Ovary (tissue), 9 donors: Measurements from ENCODE around the gene FUS. TPM values are rescaled to one million over a fixed set of nuclear protein-coding genes. Genes with fewer than 3 reads are reported as not detected.

Source experiments
- DNase-seq, 5 donors: peaks; one replicate each; pipeline ENCODE4 v3.0.0-alpha.2; 2019 to 2020
- H3K27ac ChIP-seq, 2 donors: fragments of 200-600 bp; one replicate each; pipeline versions ENCODE4 v1.5.1 to v1.8.0; 2019 to 2022
- H3K27me3 ChIP-seq: fragments of 200-600 bp; one replicate; pipeline ENCODE4 v1.8.0; 2022
- H3K36me3 ChIP-seq: fragments of 200-600 bp; sonication (generic); one replicate; pipeline ENCODE4 v1.5.1; 2019
- H3K4me1 ChIP-seq: one replicate; pipeline ENCODE4 v1.8.1; 2013; ENCODE audit warnings: mild to moderate bottlenecking, moderate library complexity; ENCODE audit not compliant: insufficient read depth
- H3K4me3 ChIP-seq: fragments of 200-600 bp; sonication (generic); one replicate; pipeline ENCODE4 v1.5.1; 2017
- H3K9me3 ChIP-seq, 2 donors: fragments of 200-600 bp in 1 of 2; sonication (generic) in 1 of 2; one replicate each; pipeline versions ENCODE4 v1.5.1 to v1.8.1; 2013 to 2019; ENCODE audit warnings: mild to moderate bottlenecking in 1 of 2, moderate library complexity in 1 of 2
- CTCF ChIP-seq, 3 donors: fragments of 450-650 bp in 2 of 3; fragments of 200-600 bp in 1 of 3; IDR thresholded peaks; one replicate each; pipeline versions ENCODE4 v1.5.1 to v1.8.0; 2016 to 2022; ENCODE audit warnings: antibody characterized with exemption in 3 of 3, mild to moderate bottlenecking in 1 of 3
- EP300 ChIP-seq: sonication (generic); formaldehyde crosslinking; IDR thresholded peaks from one replicate; pipeline ENCODE4 v1.6.1; 2017; ENCODE audit warnings: antibody characterized with exemption
- POLR2A ChIP-seq: fragments of 450-650 bp; IDR thresholded peaks from one replicate; pipeline ENCODE4 v1.6.1; 2017; ENCODE audit warnings: antibody characterized with exemption, mild to moderate bottlenecking, moderate library complexity
- WGBS, 3 donors: extraction: QIAGEN DNeasy Blood & Tissue Kit in 1 of 3; methylation state at CpG; one replicate each; pipeline versions ENCODE4 v1.1.5 to v1.1.7; 2013 to 2017; 5-methylcytosine and 5-hydroxymethylcytosine counted together
- intact Hi-C, 4 donors: fragments of 100-400 bp; cut with DNase I; formaldehyde crosslinking; loops; one replicate each; pipeline versions ENCODE4 v1.11.0 to v1.15.1; 2022 to 2023
- polyA plus RNA-seq, 2 donors: library from polyadenylated mRNA; stranded (reverse); fragments of 200-250 nt in 1 of 2; fragments of 350-450 nt in 1 of 2; fragmentation: Illumina TruSeq in 1 of 2; extraction: RNeasy Lipid Tissue Mini Kit (QIAGEN cat#74804) in 1 of 2; gene quantifications; one replicate each; pipeline ENCODE4 v1.2.3, GENCODE V29; 2013 to 2014
- small RNA-seq: library from RNA; depleted of rRNA; stranded (forward); fragments of <200 nt; gene quantifications from one replicate; pipeline ENCODE3, GENCODE V24; 2016
- total RNA-seq, 7 donors: library from RNA; depleted of rRNA in 2 of 7; stranded (reverse); fragments of >200 nt in 2 of 7; fragmentation: NEBNext Ultra II Directional in 3 of 7; extraction: Animal tissue kit (Norgen Biotek cat#: 25700) in 3 of 7; gene quantifications; one replicate each; pipeline versions ENCODE4 v1.1.0 to v1.2.4, GENCODE V29; 2016 to 2023
- donor health status: DM: no; HTN: no; CAD: no; lungs with moderate emphysema.
- donor health status: DM: no; HTN: no; CAD: no.
- donor health status: Bipolar disorder and iron deficiency.
- donor health status: DM: yes; HTN: yes; CAD: no.
- donor health status: DM: no; HTN: no; CAD: no.
- donor health status: DM: yes; HTN: yes; CAD: no.

Gene FUS
- total and polyA plus RNA-seq, 9 donors, result 62.2 to 469 (median 355) TPM

- 21 to 27% (median 26%) methylated on average over 10 of the region's 10 CpGs for WGBS, 3 donors
- no peaks in the 10 kb centered on the region for H3K27me3 ChIP-seq
- TF ChIP-seq EP300 (no peak), POLR2A (no peak), CTCF (IDR thresholded peaks at IDR 0.05) (no peak)
- no peaks in the 10 kb centered on the region for H3K9me3 ChIP-seq
- DNase-seq, result no peak
- intact Hi-C loops, result no loop called here
- H3K4me1 ChIP-seq, result peaks cover 6% of the 10 kb centered on the region
- H3K27ac ChIP-seq, result no peak overlapping the region
- H3K36me3 ChIP-seq, result no peaks in the 10 kb centered on the region
- H3K4me3 ChIP-seq, result no peak overlapping the region
These were observed 49.6 kb downstream of the FUS start for GRCh38 chr16:31229501-31229900.

- WGBS, 3 donors, result 54 to 68% (median 61%) methylated on average over 4 of the region's 4 CpGs
- Histone ChIP-seq H3K27ac (no peak overlapping the region), H3K9me3 (no peaks in the 10 kb centered on the region), H3K27me3 (no peaks in the 10 kb centered on the region), H3K4me1 (no peaks in the 10 kb centered on the region), H3K36me3 (no peaks in the 10 kb centered on the region), H3K4me3 (no peak overlapping the region)
- intact Hi-C loops, result no loop called here
- no peak for DNase-seq
- TF ChIP-seq POLR2A (no peak), EP300 (no peak), CTCF (IDR thresholded peaks at IDR 0.05) (no peak)
These were observed 58.1 kb downstream of the FUS start for GRCh38 chr16:31238041-31238440.

Small RNA genes within 50 kb of the gene (small RNA-seq; reads per million reads assigned to genes)
- gene AC009088.4, result not detected
- not detected for gene NDUFA3P6

Other genes with a start within 250 kb of the FUS start
- 10 to 100 TPM; 21.5 to 30.8 (median 24.1) TPM for gene ORAI3, start 231.1 kb upstream of the FUS start, total RNA-seq
- 10 to 100 TPM; 26.0 to 27.5 TPM for gene ORAI3, start 231.1 kb upstream of the FUS start, polyA plus RNA-seq
- gene SETD1A, start 222.4 kb upstream of the FUS start, total RNA-seq, result 10 to 100 TPM in 5 of 7 donors, 1 to 10 TPM in 2; 5.0 to 31.8 (median 24.9) TPM
- gene SETD1A, start 222.4 kb upstream of the FUS start, polyA plus RNA-seq, result 10 to 100 TPM in 1 of 2 donors, 1 to 10 TPM in 1; 5.8 to 17.1 TPM
- gene HSD3B7, start 194.9 kb upstream of the FUS start, total RNA-seq, result 10 to 100 TPM in 4 of 7 donors, 1 to 10 TPM in 3; 8.0 to 24.5 (median 10.5) TPM
- gene HSD3B7, start 194.9 kb upstream of the FUS start, polyA plus RNA-seq, result 1 to 10 TPM; 3.9 to 8.0 TPM
- gene STX1B, start 169.5 kb upstream of the FUS start, total RNA-seq, result 1 to 10 TPM in 4 of 7 donors, under 1 TPM in 3; 0.34 to 1.5 (median 1.0) TPM
- under 1 TPM; 0.36 to 0.57 TPM for gene STX1B, start 169.5 kb upstream of the FUS start, polyA plus RNA-seq
- 10 to 100 TPM; 26.2 to 73.8 (median 59.2) TPM for gene STX4, start 146.6 kb upstream of the FUS start, total RNA-seq
- 10 to 100 TPM; 34.4 to 53.7 TPM for gene STX4, start 146.6 kb upstream of the FUS start, polyA plus RNA-seq
- gene ZNF668, start 105.9 kb upstream of the FUS start, total RNA-seq, result 1 to 10 TPM; 4.2 to 7.4 (median 5.7) TPM
- 1 to 10 TPM; 1.3 to 6.7 TPM for gene ZNF668, start 105.9 kb upstream of the FUS start, polyA plus RNA-seq
- gene ZNF646, start 105.7 kb upstream of the FUS start, total RNA-seq, result 10 to 100 TPM; 12.4 to 16.3 (median 14.8) TPM
- 10 to 100 TPM in 1 of 2 donors, 1 to 10 TPM in 1; 2.3 to 12.0 TPM for gene ZNF646, start 105.7 kb upstream of the FUS start, polyA plus RNA-seq
- gene PRSS53, start 91.2 kb upstream of the FUS start, total RNA-seq, result 1 to 10 TPM; 1.1 to 2.9 (median 1.5) TPM
- gene PRSS53, start 91.2 kb upstream of the FUS start, polyA plus RNA-seq, result 1 to 10 TPM in 1 of 2 donors, under 1 TPM in 1; 0.30 to 1.4 TPM
- gene VKORC1, start 85.3 kb upstream of the FUS start, total RNA-seq, result 100 to 1,000 TPM in 1 of 7 donors, 10 to 100 TPM in 6; 72.1 to 114 (median 84.5) TPM
- 100 to 1,000 TPM; 117 to 141 TPM for gene VKORC1, start 85.3 kb upstream of the FUS start, polyA plus RNA-seq
- gene BCKDK, start 71.8 kb upstream of the FUS start, total RNA-seq, result 10 to 100 TPM; 34.1 to 51.9 (median 40.5) TPM
- gene BCKDK, start 71.8 kb upstream of the FUS start, polyA plus RNA-seq, result 10 to 100 TPM; 18.6 to 29.2 TPM
- gene KAT8, start 62.5 kb upstream of the FUS start, total RNA-seq, result 100 to 1,000 TPM in 4 of 7 donors, 10 to 100 TPM in 3; 71.5 to 129 (median 105) TPM
- 10 to 100 TPM; 66.4 to 87.0 TPM for gene KAT8, start 62.5 kb upstream of the FUS start, polyA plus RNA-seq
- gene PRSS8, start 44.4 kb upstream of the FUS start, total RNA-seq, result 10 to 100 TPM in 1 of 7 donors, 1 to 10 TPM in 4, not detected in 2; 1.4 to 47.0 (median 2.4) TPM
- under 1 TPM in 1 of 2 donors, not detected in 1; 0.05 TPM for gene PRSS8, start 44.4 kb upstream of the FUS start, polyA plus RNA-seq
- 1 to 10 TPM in 4 of 7 donors, under 1 TPM in 2, not detected in 1; 0.28 to 2.1 (median 1.3) TPM for gene PRSS36, start 30.1 kb upstream of the FUS start, total RNA-seq
- gene PRSS36, start 30.1 kb upstream of the FUS start, polyA plus RNA-seq, result under 1 TPM in 1 of 2 donors, not detected in 1; 0.96 TPM
- 10 to 100 TPM in 6 of 7 donors, 1 to 10 TPM in 1; 9.4 to 35.8 (median 20.2) TPM for gene PYCARD, start 22.6 kb downstream of the FUS start, total RNA-seq
- 10 to 100 TPM in 1 of 2 donors, 1 to 10 TPM in 1; 1.8 to 28.1 TPM for gene PYCARD, start 22.6 kb downstream of the FUS start, polyA plus RNA-seq
- gene TRIM72, start 34.0 kb downstream of the FUS start, total RNA-seq, result under 1 TPM in 3 of 7 donors, not detected in 4; 0.05 to 0.11 (median 0.07) TPM
- gene TRIM72, start 34.0 kb downstream of the FUS start, polyA plus RNA-seq, result under 1 TPM in 1 of 2 donors, not detected in 1; 0.01 TPM
- gene PYDC1, start 37.0 kb downstream of the FUS start, total RNA-seq, result not detected
- gene PYDC1, start 37.0 kb downstream of the FUS start, polyA plus RNA-seq, result not detected
- 1 to 10 TPM; 2.3 to 8.2 (median 4.1) TPM for gene ITGAM, start 79.8 kb downstream of the FUS start, total RNA-seq
- 1 to 10 TPM; 1.7 to 6.8 TPM for gene ITGAM, start 79.8 kb downstream of the FUS start, polyA plus RNA-seq
- gene ITGAX, start 175.0 kb downstream of the FUS start, total RNA-seq, result 10 to 100 TPM in 1 of 7 donors, 1 to 10 TPM in 5, under 1 TPM in 1; 0.83 to 13.9 (median 2.0) TPM
- gene ITGAX, start 175.0 kb downstream of the FUS start, polyA plus RNA-seq, result 1 to 10 TPM in 1 of 2 donors, under 1 TPM in 1; 0.56 to 3.5 TPM
- gene ITGAD, start 213.2 kb downstream of the FUS start, total RNA-seq, result under 1 TPM in 2 of 7 donors, not detected in 5; 0.10 to 0.15 TPM
- 1 to 10 TPM in 1 of 2 donors, under 1 TPM in 1; 0.05 to 2.7 TPM for gene ITGAD, start 213.2 kb downstream of the FUS start, polyA plus RNA-seq
- not detected for gene COX6A2, start 248.2 kb downstream of the FUS start, total RNA-seq
- 1 to 10 TPM in 1 of 2 donors, not detected in 1; 1.2 TPM for gene COX6A2, start 248.2 kb downstream of the FUS start, polyA plus RNA-seq